ENCODE measurements around the gene LRMDA. TPM values are rescaled to one million over a fixed set of nuclear protein-coding genes. Genes with fewer than 3 reads are reported as not detected.
"Not testable (repeated sequence)": the region's sequence is repeated elsewhere in the genome, so short reads cannot be mapped to it uniquely, and the experiment has no call there.

LRMDA gene
- total RNA-seq, 1 donor from 2014 or later: 4.5 TPM

DNA sequence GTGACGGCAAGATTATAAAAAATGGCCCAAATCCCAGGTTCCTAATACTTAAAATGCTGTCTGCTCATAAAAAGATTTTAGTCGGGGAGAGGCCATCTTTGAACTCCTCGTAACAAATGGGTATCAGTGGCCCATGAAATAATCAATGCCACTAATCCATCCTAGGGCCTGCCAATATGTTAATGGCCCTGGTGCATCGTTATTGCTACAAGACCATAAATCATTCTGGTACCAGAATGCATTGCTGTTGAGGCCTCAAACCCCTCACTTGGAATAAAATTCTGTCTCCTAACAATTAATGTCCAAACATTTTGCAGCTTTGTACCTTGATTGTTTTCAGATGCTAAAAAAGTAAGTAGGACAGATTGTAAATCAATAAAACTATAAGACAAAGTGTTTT, 290.6 kb downstream of the LRMDA start:
- DNase-seq (ENCODE audit: low spot score in 2 of 2) (no peak), FAIRE-seq (no peak)

DNA sequence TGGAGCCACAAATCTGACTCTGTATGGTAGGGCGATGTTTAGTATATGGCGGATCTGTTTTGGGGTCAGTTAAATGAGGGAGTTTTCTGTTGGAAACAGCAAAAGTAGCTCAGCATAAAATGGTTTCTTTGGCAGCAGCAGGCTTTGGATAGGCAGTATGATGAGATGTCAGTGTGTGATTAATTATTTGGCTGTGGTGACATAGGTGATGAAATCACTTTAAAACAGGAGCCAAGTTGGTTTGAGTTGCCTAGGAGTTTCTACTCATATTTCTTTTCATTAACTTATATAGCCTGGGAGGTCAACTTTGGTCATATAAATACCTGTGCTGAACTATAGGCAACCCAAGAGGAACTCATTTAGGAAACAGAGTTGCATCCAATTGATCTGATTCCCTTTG, 291.2 kb downstream of the LRMDA start:
- FAIRE-seq (no peak), DNase-seq (ENCODE audit: low spot score in 2 of 2) (no peak)

DNA sequence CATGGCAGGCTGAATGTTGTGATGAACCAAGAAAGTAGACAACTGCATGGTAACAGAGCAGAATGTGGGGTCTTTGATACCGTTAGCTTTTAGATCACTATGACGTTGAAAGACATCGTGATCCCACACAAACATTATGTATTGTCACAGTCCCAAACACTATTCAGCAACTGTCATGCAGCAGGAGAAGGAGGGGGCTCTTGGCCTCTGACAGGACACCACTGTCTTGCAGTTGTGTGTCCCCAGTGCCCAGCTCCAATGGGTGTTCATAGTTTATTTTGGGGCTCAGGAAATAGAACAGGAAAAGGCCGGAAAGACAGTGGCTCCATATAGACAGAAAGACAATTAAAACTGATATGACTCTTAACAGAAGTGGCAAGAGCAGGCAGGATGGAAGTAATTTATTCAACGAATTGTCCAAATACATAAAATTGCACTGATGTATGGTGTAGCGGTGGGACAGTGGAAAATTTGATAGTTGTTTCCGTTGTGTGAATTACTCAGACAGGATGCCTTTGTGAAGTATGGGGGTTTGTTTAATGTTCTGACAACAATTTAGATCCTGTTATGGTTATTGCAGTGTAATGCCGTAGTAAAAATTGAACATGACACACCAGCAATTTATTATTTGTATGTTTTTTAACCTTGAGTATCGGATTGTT, 292.0 kb downstream of the LRMDA start:
- DNase-seq (ENCODE audit: low spot score in 2 of 2) (no peak), FAIRE-seq (no peak)

DNA sequence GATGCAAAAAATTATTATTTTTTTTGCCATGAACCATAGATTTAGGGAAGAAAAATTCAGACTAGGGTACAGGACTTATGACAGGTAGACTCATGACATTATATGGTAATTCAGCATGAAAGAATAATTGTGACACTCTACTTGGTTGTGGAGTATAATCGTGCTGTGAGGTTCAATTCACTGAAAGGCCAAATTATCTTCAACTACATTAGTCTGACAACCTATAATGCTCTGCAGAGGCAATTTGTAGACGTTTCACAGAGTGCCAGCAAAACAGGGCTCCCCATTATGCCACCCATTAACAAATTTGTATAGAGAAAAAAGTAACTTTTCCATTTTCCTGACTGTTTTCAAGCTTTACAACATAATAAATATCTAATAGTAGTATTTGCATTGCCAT, 292.6 kb downstream of the LRMDA start:
- DNase-seq (ENCODE audit: low spot score in 2 of 2): no peak
- FAIRE-seq: no peak

DNA sequence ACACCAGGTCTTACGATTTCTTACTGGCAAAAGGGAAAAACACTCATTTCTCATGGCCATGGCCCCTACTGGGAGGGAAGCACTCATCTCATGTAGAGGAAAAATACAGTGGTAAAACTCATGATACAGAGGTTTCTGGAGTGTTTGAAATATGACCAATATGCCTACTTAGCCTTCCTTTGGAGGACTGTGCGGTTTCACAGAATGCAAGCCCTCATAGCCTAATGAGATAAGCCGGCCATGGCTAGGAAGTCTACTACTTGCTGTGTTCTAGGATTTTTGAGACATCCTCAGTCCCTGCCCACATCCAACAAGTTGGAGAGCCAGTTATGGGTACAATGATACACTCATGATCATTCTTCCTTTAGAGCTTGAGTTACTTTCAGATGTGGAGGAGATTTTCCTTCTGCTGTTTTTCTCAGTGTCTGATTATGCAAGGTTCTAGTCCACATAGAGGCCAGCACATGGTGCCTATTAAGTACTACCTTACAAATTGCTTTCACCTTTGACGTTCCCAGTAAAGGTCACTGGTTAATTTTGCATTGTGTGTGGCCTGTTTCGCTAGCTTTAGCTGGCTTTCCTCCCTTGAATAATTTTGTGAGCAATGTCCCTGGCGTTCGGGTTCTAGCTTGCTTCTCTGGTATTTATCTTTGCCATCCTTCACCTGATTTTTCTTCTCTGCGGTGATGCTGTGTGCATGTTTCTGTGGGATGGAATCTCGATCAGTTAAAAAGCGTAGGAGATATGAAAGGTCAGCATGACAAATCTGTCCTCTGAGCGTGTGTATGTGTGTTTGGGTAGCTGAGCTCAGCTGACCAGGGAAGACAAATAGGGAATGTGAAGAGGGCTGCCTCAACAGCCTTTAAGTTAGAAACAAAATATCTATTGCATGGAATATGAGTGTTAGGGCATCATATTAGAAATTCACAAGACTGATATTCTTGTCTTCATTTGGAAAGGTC, 295.4 kb downstream of the LRMDA start:
- FAIRE-seq: no peak
- no peak for DNase-seq (ENCODE audit: low spot score in 2 of 2)

DNA sequence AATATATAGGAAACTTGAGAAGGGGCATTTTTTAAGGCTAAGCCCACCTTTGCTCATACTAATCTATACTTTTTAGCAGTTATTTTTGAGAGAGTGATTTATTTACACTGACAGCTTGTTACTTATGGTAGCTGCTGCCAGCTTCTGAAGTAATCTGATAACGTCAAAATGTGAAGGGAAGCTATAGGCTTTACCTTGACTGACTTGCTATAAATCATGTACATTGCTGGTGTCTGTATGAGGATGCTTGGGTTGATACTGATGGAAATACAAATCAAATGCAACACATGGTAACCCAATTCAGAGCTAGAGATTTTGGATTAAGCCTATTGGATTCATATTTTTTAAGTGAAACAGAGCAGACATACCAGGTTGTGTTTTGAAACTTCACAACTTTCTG, 299.4 kb downstream of the LRMDA start:
- DNase-seq (ENCODE audit: low spot score in 2 of 2) (no peak), FAIRE-seq (no peak)

DNA sequence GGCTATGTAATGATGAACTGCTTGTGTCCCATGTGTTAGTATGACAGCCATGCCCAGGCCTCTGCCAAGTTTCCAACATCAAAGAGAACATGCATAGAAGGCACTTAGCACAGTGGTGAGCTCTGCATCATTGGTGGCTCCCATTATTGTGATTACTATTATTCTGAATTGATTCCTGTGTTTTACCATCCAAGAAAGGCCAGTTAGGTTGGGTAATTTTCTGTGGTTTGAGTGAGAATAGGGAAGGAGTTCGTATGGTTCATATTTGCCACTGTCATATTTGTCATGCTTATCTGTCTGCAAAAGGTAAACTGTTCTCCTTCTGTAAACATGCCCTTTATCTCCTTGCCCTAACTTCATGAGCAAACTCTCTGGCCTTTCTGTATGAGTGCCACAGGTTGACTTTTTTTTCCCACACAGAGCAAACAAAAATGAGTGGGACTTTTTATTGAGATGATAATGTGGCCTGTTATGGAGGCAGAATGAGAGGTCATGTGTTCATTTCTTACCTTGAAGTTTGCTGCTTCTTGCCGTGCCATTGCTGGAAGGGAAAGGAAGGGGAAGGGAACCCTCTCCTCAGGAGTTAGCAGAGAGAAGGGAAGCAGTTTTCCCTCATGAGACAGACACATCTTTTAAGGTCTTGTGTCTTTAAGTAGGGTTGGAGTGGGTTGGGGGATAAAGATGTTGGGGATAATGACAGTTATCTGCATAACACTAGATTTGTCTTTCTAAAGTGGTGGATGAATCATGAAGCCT, 301.9 kb downstream of the LRMDA start:
- no peak for FAIRE-seq

DNA sequence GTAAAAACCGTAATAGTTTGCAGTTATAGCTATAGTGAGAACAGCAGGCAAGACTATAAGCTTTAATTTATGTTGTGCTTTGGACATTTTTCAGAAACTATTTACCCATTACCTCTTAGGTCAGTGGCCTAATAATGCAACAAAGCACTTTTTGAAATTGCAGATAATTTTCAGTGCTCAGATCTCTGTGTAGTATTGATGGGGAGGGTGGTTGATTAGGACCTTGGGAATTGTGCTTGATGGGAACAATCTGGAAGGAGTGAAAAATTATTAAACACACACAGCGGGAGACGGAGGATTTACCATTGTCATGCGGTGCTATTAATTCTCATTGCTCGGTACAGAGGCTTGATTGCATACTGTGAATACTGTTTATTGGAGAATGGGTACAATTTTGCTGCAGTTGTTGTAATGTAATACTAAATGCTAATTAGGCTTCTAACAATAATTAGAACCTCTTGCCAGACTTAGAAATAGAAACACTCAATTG, 304.8 kb downstream of the LRMDA start:
- FAIRE-seq (no peak), DNase-seq (ENCODE audit: low spot score in 2 of 2) (no peak)

More for the DNA sequence above, 301.9 kb downstream of the LRMDA start:
- DNase-seq (ENCODE audit: low spot score in 2 of 2): no peak

DNA sequence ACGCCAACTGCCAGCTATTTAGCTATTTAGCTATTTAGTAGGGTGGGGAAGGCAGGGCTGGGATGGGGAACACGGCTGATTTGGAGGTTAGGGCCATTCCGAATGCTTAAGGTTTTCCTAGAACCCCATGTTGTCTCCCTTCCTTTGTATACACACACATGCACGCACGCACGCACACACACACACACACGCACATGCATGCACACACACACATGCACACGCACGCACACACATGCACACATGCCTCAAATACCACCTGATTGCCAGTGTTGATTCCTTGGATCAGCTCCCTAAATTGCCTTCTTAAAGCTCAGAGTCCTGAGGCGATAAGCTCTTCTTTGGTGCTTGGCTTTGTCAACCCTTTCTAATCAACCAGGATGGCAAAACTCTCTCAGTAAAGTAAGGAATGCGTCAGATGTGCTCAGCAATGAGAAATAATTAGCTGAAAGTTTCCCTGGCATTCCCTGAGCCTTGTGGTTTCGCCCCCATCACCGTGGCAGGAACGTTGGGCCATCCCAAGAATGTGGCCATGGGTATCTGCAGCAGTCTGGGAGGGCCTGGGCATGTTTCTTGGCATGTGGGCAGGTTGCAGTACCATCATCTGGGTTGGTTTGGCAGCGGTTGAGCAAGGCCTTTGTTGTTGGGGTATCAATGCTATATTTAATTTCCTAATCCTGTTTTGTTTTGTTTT, 305.6 kb downstream of the LRMDA start:
- FAIRE-seq (no peak), DNase-seq (ENCODE audit: low spot score in 2 of 2) (no peak)

DNA sequence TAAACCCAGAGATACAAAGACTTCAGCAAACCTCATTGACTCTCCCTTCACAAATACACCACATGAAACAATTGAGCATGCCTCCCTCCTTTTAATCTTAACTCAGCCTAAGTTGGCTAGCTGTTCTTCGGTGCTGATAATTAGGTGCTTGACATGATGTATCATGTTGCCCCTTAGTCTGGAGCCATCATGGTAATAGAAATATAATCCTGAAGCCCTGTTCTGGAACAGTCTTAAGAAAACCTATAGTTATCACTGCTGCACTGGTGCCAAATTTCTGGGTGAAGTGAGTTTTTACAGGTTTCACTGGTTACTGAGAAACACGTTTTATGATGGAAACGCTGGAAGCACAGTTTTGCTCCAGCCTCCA, 306.1 kb downstream of the LRMDA start:
- FAIRE-seq: no peak
- no peak for DNase-seq (ENCODE audit: low spot score in 2 of 2)

DNA sequence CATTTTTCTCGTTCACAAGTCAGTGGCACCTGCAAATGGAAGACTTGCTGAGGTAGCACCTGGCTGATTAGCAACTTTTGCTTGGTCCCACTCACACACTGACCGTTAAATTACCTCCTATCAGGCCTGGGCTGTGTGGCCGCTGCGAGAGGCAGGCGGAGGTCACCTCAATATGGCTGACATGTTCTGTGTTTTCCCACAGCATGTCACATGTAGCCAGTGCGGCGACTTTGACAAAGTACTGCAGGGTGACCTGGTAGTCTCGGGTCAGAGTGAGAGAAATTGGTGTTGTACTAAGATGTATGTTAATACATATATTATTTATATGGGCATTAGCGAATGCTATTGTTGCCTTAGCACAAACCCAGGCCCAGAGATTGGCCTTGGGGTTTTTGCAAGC, 307.5 kb downstream of the LRMDA start:
- DNase-seq (ENCODE audit: low spot score in 2 of 2): no peak
- FAIRE-seq: no peak

DNA sequence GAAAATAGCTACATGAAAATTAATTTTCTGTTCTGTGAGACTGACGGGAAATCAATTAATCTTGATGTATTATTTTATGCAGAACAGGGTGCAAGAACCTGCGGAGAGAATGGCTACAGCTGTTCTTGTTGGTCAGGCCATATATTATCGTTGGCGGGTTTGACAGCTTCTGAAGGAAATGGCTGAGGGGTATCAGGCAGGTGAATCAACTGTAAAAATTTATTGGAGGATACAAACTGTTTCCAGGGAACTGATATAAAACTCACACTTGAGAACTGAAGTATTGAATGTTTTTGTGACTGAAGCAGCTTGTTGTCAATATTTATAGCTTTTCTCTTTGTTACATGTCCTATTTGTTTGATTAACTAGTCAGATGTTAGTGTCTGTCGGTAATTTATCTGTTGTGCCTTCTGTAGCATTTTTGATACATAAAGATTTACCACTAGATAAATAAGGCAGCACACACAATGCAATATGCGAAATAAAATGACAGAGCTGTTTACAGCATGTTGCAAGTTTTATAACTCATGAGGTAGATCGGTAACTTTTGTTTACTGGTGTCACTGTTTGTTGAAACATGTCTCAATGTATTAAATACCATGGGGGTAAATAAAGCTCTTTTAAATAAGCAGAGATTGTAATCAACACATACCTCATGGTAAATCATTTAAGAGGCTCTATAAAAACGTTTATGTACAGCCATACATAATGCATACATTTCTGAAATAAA, 308.2 kb downstream of the LRMDA start:
- FAIRE-seq: no peak
- no peak for DNase-seq (ENCODE audit: low spot score in 2 of 2)

DNA sequence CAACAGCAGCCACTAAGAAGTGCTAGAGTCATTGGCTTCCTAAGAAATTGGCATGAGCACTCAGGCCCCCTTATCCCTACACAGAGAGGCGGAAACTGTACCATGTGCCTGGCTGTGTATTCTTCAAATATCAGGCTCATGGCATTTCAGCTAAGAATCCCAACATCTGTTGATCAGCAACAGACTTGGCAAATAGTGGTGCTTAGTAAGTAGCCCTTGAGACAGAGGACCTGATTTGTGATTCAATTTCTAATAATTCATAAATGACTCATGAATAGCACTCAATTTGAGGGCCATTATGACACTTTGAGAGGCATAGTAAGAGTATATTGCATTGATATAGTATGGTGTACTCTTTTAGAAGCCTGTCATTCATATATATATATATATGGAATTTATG, 309.1 kb downstream of the LRMDA start:
- FAIRE-seq: no peak
- no peak for DNase-seq (ENCODE audit: low spot score in 2 of 2)

DNA sequence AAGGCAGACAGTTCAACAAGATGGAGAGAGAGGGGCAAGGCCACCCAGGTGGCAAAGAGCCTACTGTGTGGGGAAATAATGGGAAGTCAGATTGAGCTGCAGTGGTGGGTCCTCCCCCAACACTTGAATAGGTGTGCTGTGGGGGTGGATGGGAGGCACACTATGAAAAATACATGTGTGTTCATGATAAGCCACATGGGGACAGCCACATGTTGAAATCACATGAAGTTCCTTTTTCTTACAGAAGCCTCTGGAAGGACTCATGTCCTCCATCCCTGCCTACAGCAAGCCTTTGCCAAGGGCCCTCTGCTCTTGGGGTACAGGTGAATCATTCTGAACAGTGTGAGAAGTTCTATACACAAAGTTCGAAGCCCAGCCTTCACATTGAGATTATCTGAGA, 310.9 kb downstream of the LRMDA start:
- FAIRE-seq (no peak), DNase-seq (ENCODE audit: low spot score in 2 of 2) (no peak)

DNA sequence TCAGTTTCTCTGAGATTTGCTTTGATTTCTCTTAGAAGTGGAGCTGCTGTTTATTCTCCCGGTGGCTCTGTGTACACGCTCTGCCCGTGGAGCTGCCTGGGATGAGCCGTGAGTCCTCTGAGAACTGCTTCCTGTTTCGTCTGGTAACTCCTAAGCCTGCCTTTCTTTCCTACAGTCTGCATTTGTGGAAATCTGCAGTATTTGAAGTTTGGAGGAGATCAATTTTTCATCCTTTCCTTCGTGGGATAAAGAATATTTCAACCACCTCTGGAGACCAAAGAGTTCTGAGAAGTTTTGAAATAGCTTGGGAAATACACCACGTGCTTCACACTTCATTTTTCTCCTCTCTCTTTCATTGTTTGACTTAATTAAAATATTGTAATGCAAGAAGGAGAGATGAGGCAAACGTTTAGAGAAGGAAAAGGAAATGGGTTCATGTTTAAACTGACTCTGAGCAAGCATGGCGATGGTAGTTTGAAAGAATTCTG, 311.9 kb downstream of the LRMDA start:
- FAIRE-seq (no peak), DNase-seq (ENCODE audit: low spot score in 2 of 2) (no peak)

DNA sequence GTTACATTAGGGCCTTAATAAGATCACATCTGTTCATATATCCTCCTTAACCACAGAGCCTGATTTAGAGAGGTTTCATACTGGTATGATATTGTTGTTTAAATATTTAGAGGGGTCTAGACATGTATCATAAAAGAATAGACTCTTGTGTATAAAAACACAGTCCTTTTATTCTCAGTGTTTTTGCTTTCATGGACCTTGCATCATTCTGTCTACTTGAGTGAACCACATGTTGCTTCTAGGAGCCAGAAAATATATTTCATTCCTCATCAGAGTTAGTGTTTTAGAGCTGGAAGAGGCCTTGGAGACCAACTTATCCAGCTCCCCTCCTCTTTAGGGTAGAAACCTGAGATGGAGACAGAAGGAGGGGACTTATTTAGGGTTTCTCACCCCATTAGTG, 312.8 kb downstream of the LRMDA start:
- FAIRE-seq (no peak), DNase-seq (ENCODE audit: low spot score in 2 of 2) (no peak)

DNA sequence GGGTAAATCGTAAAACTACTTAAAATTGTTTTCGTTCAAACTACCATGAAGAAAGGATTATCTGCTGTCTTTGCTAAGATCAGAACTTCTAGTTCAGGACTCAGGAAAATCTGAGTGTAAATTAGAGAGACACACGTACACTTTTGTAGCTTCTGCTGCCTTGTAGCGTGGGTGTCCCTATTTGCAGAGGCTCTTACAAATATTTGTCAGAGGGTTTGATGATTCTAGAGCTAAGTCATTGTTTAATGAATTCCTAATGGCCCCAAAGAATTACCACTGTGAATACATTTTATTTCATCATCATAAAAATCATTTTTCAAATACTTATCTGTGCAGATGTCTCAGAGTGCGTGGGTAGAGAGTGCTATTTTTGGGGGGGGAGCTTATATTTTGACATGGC, 314.9 kb downstream of the LRMDA start:
- FAIRE-seq: no peak
- DNase-seq (ENCODE audit: low spot score in 2 of 2): no peak

DNA sequence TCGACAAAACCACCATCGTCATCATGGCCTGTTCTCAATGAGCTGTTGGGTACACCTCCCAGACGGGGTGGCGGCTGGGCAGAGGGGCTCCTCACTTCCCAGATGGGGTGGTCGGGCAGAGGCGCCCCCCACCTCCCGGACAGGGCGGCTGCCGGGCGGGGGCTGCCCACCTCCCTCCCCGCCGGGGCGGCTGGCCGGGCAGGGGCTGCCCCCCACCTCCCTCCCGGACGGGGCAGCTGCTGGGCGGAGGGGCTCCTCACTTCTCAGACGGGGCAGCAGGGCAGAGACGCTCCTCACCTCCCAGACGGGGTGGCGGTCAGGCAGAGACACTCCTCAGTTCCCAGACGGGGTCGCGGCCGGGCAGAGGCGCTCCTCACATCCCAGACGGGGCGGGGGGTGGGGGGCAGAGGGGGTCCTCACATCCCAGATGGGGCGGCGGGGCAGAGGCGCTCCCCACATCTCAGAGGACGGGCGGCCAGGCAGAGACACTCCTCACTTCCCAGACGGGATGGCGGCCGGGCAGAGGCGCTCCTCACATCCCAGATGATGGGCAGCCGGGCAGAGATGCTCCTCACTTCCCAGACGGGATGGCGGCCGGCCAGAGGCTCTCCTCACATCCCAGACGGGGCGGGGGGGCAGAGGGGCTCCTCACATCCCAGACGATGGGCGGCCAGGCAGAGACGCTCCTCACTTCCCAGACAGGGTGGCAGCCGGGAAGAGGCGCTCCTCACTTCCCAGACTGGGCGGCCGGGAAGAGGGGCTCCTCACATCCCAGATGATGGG, 318.9 kb downstream of the LRMDA start:
- not testable (repeated sequence) for DNase-seq (ENCODE audit: low spot score in 2 of 2); FAIRE-seq

DNA sequence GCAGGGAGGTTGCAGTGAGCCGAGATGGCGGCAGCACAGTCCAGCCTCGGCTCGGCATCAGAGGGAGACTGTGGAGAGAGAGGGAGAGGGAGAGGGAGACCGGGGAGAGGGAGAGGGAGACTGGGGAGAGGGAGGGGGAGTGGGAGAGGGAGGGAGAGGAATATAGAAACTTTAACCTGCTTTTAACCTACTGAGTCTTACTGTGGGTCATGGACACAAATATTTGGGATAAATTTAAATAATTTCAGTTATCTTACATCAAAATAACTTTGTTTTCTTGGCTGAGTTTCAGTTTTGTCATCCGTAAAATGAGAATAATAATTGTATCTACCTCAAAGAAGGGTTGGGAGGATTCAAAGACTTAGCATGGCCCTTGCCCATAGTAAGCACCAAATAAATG, 319.8 kb downstream of the LRMDA start:
- FAIRE-seq (no peak), DNase-seq (ENCODE audit: low spot score in 2 of 2) (no peak)
